ENCODE measurements around the gene ACKR2. TPM values are rescaled to one million over a fixed set of nuclear protein-coding genes. Genes with fewer than 3 reads are reported as not detected.

Gene ACKR2
- total and polyA plus RNA-seq, 2 donors (not counting 3 experiments of a cell fraction or from before 2014, with no cell fraction given): 0.01 TPM; not detected in 1

DNA sequence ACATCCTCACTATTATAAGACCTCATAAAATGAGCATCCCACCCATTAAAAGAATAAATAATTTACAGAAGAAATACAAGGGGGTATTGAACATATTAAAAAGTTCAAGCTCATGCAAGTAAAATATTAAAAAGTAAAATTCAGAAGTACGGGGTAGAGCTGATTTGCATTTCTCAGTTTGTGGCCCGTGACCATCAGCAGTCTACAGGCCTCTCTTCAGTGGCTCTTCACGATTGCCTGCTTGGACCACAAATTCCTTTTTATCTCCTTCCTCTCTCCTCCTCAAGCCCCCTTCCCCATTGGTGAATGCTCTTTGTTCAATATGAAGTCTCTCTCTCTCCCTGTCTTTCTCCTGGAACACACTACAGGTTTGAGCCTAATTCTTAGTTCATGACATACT lies 47.3 kb downstream of the ACKR2 start:
- Histone ChIP-seq H3K9me3 (replicated peaks; ENCODE audit: control insufficient read depth, insufficient read depth, low read length) (no peaks in the 10 kb centered on the region), H3K4me2 (ENCODE audit: insufficient read depth, low read length) (no peak overlapping the region), H3K9me1 (replicated peaks; ENCODE audit: control insufficient read depth, extremely low read depth, insufficient read depth, low read length) (no peaks in the 10 kb centered on the region), H3K9ac (replicated peaks; ENCODE audit: extremely low read depth, insufficient read depth, low read length) (no peak overlapping the region), H3K79me2 (ENCODE audit: control insufficient read depth, insufficient read depth, low read length) (no peaks in the 10 kb centered on the region), H3K27me3 (ENCODE audit: control insufficient read depth in 2 of 2, insufficient read depth in 2 of 2, low read length in 2 of 2) (peaks cover 1 to 5% of the 10 kb centered on the region in 2 experiments), H4K20me1 (replicated peaks; ENCODE audit: control insufficient read depth, extremely low read depth, insufficient read depth, low read length) (no peaks in the 10 kb centered on the region), H3K27ac (ENCODE audit: insufficient read depth, low read depth, low read length) (no peak overlapping the region), H3K4me1 (ENCODE audit: control insufficient read depth, extremely low read depth, insufficient read depth, low read length) (no peaks in the 10 kb centered on the region), H3K36me3 (ENCODE audit: control insufficient read depth in 2 of 2, extremely low read depth in 1 of 2, insufficient read depth in 2 of 2, low read length in 2 of 2) (no peaks in the 10 kb centered on the region), H2AFZ (ENCODE audit: low read depth, low read length) (no peak overlapping the region), H3K4me3 (replicated peaks in 1 of 3; ENCODE audit: insufficient read depth in 1 of 3, low read depth in 1 of 3, low read length in 3 of 3) (no peak overlapping the region)
- BruUV-seq (replicated peaks): no TSS peak
- DNase-seq (ENCODE audit: low read depth, low spot score) (no peak), FAIRE-seq (no peak)
- intact Hi-C loops (cut with micrococcal nuclease) (no loop called here), dilution Hi-C loops (cut with MboI; ENCODE audit: extremely low pct_ligation_motif_present, low sequenced_read_pairs) (no loop called here)
- TF ChIP-seq FOS (IDR thresholded peaks at IDR 0.05; ENCODE audit: borderline replicate concordance, insufficient read depth, low read length): no peak
- no peak for TF ChIP-seq MYC (IDR thresholded peaks at IDR 0.05; ENCODE audit: low read depth, low read length)
- TF ChIP-seq EZH2 (IDR thresholded peaks at IDR 0.05; ENCODE audit: borderline replicate concordance, low read depth, low read length, severe bottlenecking): no peak
- TF ChIP-seq JUN (IDR thresholded peaks at IDR 0.05; ENCODE audit: borderline replicate concordance, insufficient read depth, insufficient read length, low read depth): no peak
- no peak for TF ChIP-seq CTCF (IDR thresholded peaks at IDR 0.05; ENCODE audit: extremely low read depth in 1 of 2, insufficient read depth in 1 of 2, low read depth in 1 of 2, low read length in 2 of 2)
- no peak for TF ChIP-seq POLR2A (IDR thresholded peaks at IDR 0.05; ENCODE audit: low read depth, low read length)
- no peak for TF ChIP-seq GATA2 (IDR thresholded peaks at IDR 0.05; ENCODE audit: insufficient read depth, insufficient read length, low read depth, low read length)
- TF ChIP-seq, protein P1, sequence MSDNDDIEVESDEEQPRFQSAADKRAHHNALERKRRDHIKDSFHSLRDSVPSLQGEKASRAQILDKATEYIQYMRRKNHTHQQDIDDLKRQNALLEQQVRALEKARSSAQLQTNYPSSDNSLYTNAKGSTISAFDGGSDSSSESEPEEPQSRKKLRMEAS (IDR thresholded peaks at IDR 0.05; ENCODE audit: insufficient read depth, insufficient read length): no peak
- no peak for TF ChIP-seq POLR2AphosphoS5 (IDR thresholded peaks at IDR 0.05; ENCODE audit: insufficient read depth, low read depth, low read length)
- ChIA-PET POLR2A (no interaction called here), CTCF (interaction anchor here (0.7 kb wide), 1 partner anchor 105 kb away, joined by 3 read pairs; no protein-coding TSS in a partner anchor)

Measured in endothelial cell of umbilical vein (primary cell).